ENCODE results near the gene ATG4A. TPM values are rescaled to one million over a fixed set of nuclear protein-coding genes. Genes with fewer than 3 reads are reported as not detected.

The ATG4A gene
- total and polyA plus RNA-seq, 2 experiments from 2014 or later = 8.2 to 11.5 TPM

- H3K36me3 ChIP-seq (ENCODE audit: low read depth) = no peaks in the 10 kb centered on the region
- H3F3A ChIP-seq (ENCODE audit: insufficient read depth) = no peaks in the 10 kb centered on the region
- no peak overlapping the region for H3K9ac ChIP-seq
- 94% methylated on average over 3 of the region's 3 CpGs for WGBS, 2 experiments (ENCODE audit: low coverage in 1 of 2, low lambda C conversion rate in 2 of 2, missing lambda C conversion rate in 2 of 2)
- no peak overlapping the region for H3K4me2 ChIP-seq (ENCODE audit: unreplicated experiment)
- in situ Hi-C loops (cut with MboI) = no loop called here
- H3K27ac ChIP-seq = no peak overlapping the region
- peaks cover 13% of the 10 kb centered on the region for H3K4me1 ChIP-seq (ENCODE audit: insufficient read depth)
- TF ChIP-seq EZH2 (IDR thresholded peaks at IDR 0.05; ENCODE audit: insufficient read depth, poor library complexity, severe bottlenecking) = no peak
- no peak for TF ChIP-seq EZH2phosphoT487 (IDR thresholded peaks at IDR 0.05; ENCODE audit: insufficient read depth, low read depth)
- peak overlapping the region; percentile 60; the same call in 1 of the 2 replicates for H2AFZ ChIP-seq
- no peaks in the 10 kb centered on the region for H4K20me1 ChIP-seq (ENCODE audit: insufficient read depth)
- DNase-seq = no peak
- H3K9me3 ChIP-seq (ENCODE audit: low read depth) = no peaks in the 10 kb centered on the region
- no peaks in the 10 kb centered on the region for H3K9me2 ChIP-seq (ENCODE audit: insufficient read depth)
- H3K27me3 ChIP-seq (replicated peaks; ENCODE audit: insufficient read depth) = no peaks in the 10 kb centered on the region
- no peaks in the 10 kb centered on the region for H3K79me2 ChIP-seq (ENCODE audit: insufficient read depth)
- no peak overlapping the region for H3K4me3 ChIP-seq
Observed at GRCh38 chrX:108123591-108124366, 32.2 kb downstream of the ATG4A start.

DNA sequence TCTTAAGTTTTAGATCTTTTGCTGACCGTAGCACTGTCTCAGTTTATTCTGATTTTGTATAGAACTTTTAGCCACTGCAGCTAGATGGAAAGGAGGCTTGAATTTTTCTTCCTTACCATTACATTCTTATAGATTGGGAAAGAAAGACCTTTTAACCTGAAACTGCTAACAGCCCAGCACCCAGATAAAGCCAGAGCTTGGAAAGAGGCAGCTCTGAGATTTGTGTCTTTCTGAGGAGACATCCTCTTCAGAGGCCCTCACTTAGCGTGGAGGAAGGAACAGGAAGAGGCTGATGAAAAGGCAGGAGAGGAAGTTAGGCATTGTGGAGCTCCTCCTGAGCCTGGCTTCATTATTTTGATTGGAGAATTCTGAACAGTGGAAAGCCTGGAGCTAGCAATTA, 35.1 kb downstream of the ATG4A start:
- WGBS, 2 experiments (ENCODE audit: low coverage in 1 of 2, low lambda C conversion rate in 2 of 2, missing lambda C conversion rate in 2 of 2) = 95% methylated on average over 2 of the region's 2 CpGs
- no peaks in the 10 kb centered on the region for H3F3A ChIP-seq (ENCODE audit: insufficient read depth)
- no peak for DNase-seq
- no peak overlapping the region for H3K4me2 ChIP-seq (ENCODE audit: unreplicated experiment)
- no peak overlapping the region for H3K9ac ChIP-seq
- H2AFZ ChIP-seq = no peak overlapping the region
- in situ Hi-C loops (cut with MboI) = no loop called here
- no peaks in the 10 kb centered on the region for H3K36me3 ChIP-seq (ENCODE audit: low read depth)
- H3K9me3 ChIP-seq (ENCODE audit: low read depth) = no peaks in the 10 kb centered on the region
- no peaks in the 10 kb centered on the region for H3K9me2 ChIP-seq (ENCODE audit: insufficient read depth)
- H3K4me3 ChIP-seq = no peak overlapping the region
- no peaks in the 10 kb centered on the region for H3K27me3 ChIP-seq (replicated peaks; ENCODE audit: insufficient read depth)
- TF ChIP-seq EZH2phosphoT487 (IDR thresholded peaks at IDR 0.05; ENCODE audit: insufficient read depth, low read depth) (no peak), EZH2 (IDR thresholded peaks at IDR 0.05; ENCODE audit: insufficient read depth, poor library complexity, severe bottlenecking) (no peak)
- H3K79me2 ChIP-seq (ENCODE audit: insufficient read depth) = no peaks in the 10 kb centered on the region
- H4K20me1 ChIP-seq (ENCODE audit: insufficient read depth) = no peaks in the 10 kb centered on the region
- H3K27ac ChIP-seq = no peak overlapping the region
- H3K4me1 ChIP-seq (ENCODE audit: insufficient read depth) = peaks cover 13% of the 10 kb centered on the region

- in situ Hi-C loops (cut with MboI) = no loop called here
- no peaks in the 10 kb centered on the region for H4K20me1 ChIP-seq (ENCODE audit: insufficient read depth)
- H3K4me1 ChIP-seq (ENCODE audit: insufficient read depth) = peaks cover 13% of the 10 kb centered on the region
- no peak overlapping the region for H3K4me3 ChIP-seq
- H3K79me2 ChIP-seq (ENCODE audit: insufficient read depth) = no peaks in the 10 kb centered on the region
- TF ChIP-seq EZH2phosphoT487 (IDR thresholded peaks at IDR 0.05; ENCODE audit: insufficient read depth, low read depth) (no peak), EZH2 (IDR thresholded peaks at IDR 0.05; ENCODE audit: insufficient read depth, poor library complexity, severe bottlenecking) (no peak)
- no peak overlapping the region for H2AFZ ChIP-seq
- WGBS, 2 experiments (ENCODE audit: low coverage in 1 of 2, low lambda C conversion rate in 2 of 2, missing lambda C conversion rate in 2 of 2) = 98 to 99% methylated on average over 4 of the region's 4 CpGs
- DNase-seq = no peak
- H3K9me3 ChIP-seq (ENCODE audit: low read depth) = no peaks in the 10 kb centered on the region
- H3K36me3 ChIP-seq (ENCODE audit: low read depth) = no peaks in the 10 kb centered on the region
- no peak overlapping the region for H3K4me2 ChIP-seq (ENCODE audit: unreplicated experiment)
- no peaks in the 10 kb centered on the region for H3K27me3 ChIP-seq (replicated peaks; ENCODE audit: insufficient read depth)
- no peak overlapping the region for H3K27ac ChIP-seq
- H3K9ac ChIP-seq = no peak overlapping the region
- no peaks in the 10 kb centered on the region for H3F3A ChIP-seq (ENCODE audit: insufficient read depth)
- no peaks in the 10 kb centered on the region for H3K9me2 ChIP-seq (ENCODE audit: insufficient read depth)
Observed at GRCh38 chrX:108127152-108127551, 35.6 kb downstream of the ATG4A start.

- H3K27ac ChIP-seq = no peak overlapping the region
- 100% methylated on average over 1 of the region's 1 CpG for WGBS, 2 experiments (ENCODE audit: low coverage in 1 of 2, low lambda C conversion rate in 2 of 2, missing lambda C conversion rate in 2 of 2)
Observed at GRCh38 chrX:108130889-108131288, 39.3 kb downstream of the ATG4A start.

More at GRCh38 chrX:108130889-108131288, 39.3 kb downstream of the ATG4A start:
- TF ChIP-seq EZH2phosphoT487 (IDR thresholded peaks at IDR 0.05; ENCODE audit: insufficient read depth, low read depth) (no peak), EZH2 (IDR thresholded peaks at IDR 0.05; ENCODE audit: insufficient read depth, poor library complexity, severe bottlenecking) (no peak)
- H3K36me3 ChIP-seq (ENCODE audit: low read depth) = no peaks in the 10 kb centered on the region
- H3K9ac ChIP-seq = no peak overlapping the region
- H3K27me3 ChIP-seq (replicated peaks; ENCODE audit: insufficient read depth) = no peaks in the 10 kb centered on the region
- no peak overlapping the region for H3K4me3 ChIP-seq
- no peak for DNase-seq
- H3K4me1 ChIP-seq (ENCODE audit: insufficient read depth) = no peaks in the 10 kb centered on the region
- no peaks in the 10 kb centered on the region for H3F3A ChIP-seq (ENCODE audit: insufficient read depth)
- H3K9me3 ChIP-seq (ENCODE audit: low read depth) = no peaks in the 10 kb centered on the region
- H2AFZ ChIP-seq = no peak overlapping the region
- H3K4me2 ChIP-seq (ENCODE audit: unreplicated experiment) = no peak overlapping the region
- H3K9me2 ChIP-seq (ENCODE audit: insufficient read depth) = no peaks in the 10 kb centered on the region
- H3K79me2 ChIP-seq (ENCODE audit: insufficient read depth) = no peaks in the 10 kb centered on the region
- H4K20me1 ChIP-seq (ENCODE audit: insufficient read depth) = no peaks in the 10 kb centered on the region
- in situ Hi-C loops (cut with MboI) = no loop called here

All from GM23248 (cell line).